ENCODE results near the gene ARHGAP40.

The ARHGAP40 gene

DNA sequence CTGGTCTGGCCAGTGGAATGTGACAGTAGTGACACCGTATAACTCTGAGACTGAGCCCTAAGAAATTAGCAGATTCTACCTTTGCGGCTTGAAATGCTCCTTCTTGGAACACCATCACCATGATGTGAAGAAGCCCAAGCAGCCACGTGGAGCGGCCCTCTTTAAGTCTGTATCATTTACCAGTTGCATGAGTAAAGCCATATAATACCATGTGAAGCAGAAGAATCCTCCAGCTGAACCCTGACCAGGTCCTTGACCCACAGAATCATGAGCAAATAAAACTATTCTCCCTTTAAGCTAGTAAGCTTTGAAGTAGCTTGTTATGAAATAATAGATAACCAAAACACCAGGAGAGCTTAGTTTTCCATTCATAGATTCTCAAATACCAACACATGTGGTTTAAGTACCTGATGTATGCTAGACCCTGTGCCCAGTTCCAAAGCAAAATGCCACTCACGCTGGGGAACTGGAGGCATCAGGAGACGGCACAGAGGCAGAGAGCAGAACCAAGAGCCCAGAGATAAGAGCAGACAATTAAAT, 65.9 kb downstream of the ARHGAP40 start:
- Histone ChIP-seq H3K4me3 (ENCODE audit: low read depth in 1 of 2, low read length in 2 of 2) (no peak overlapping the region), H3K36me3 (ENCODE audit: insufficient read depth, low read length) (no peaks in the 10 kb centered on the region), H2AFZ (ENCODE audit: low read depth, low read length) (no peak overlapping the region), H3K9me3 (ENCODE audit: insufficient read depth, low read length, severe bottlenecking) (no peaks in the 10 kb centered on the region), H3K79me2 (ENCODE audit: insufficient read depth, low read length) (no peaks in the 10 kb centered on the region), H3K9ac (ENCODE audit: low read depth, low read length) (no peak overlapping the region), H3K27ac (ENCODE audit: low read length) (no peak overlapping the region), H3K4me2 (ENCODE audit: insufficient read depth, low read length) (no peak overlapping the region), H3K4me1 (ENCODE audit: insufficient read depth, low read length) (no peaks in the 10 kb centered on the region), H4K20me1 (ENCODE audit: insufficient read depth, low read length) (no peaks in the 10 kb centered on the region; the same call in 1 of the 2 replicates), H3K27me3 (ENCODE audit: insufficient read depth, low read length, poor library complexity) (peaks cover 11% of the 10 kb centered on the region)
- no peak for DNase-seq
- no peak for ATAC-seq (ENCODE audit: insufficient read depth, low read depth)
- TF ChIP-seq, protein P1, sequence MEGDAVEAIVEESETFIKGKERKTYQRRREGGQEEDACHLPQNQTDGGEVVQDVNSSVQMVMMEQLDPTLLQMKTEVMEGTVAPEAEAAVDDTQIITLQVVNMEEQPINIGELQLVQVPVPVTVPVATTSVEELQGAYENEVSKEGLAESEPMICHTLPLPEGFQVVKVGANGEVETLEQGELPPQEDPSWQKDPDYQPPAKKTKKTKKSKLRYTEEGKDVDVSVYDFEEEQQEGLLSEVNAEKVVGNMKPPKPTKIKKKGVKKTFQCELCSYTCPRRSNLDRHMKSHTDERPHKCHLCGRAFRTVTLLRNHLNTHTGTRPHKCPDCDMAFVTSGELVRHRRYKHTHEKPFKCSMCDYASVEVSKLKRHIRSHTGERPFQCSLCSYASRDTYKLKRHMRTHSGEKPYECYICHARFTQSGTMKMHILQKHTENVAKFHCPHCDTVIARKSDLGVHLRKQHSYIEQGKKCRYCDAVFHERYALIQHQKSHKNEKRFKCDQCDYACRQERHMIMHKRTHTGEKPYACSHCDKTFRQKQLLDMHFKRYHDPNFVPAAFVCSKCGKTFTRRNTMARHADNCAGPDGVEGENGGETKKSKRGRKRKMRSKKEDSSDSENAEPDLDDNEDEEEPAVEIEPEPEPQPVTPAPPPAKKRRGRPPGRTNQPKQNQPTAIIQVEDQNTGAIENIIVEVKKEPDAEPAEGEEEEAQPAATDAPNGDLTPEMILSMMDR (IDR thresholded peaks at IDR 0.05; ENCODE audit: borderline replicate concordance, extremely low read depth, low read length, poor library complexity, severe bottlenecking), result no peak
- TF ChIP-seq EZH2 (IDR thresholded peaks at IDR 0.05; ENCODE audit: borderline replicate concordance, low read depth, low read length, severe bottlenecking), result no peak

- Histone ChIP-seq H3K36me3 (ENCODE audit: insufficient read depth, low read length) (no peaks in the 10 kb centered on the region), H4K20me1 (ENCODE audit: insufficient read depth, low read length) (peaks cover 2% of the 10 kb centered on the region; the same call in 1 of the 2 replicates), H3K9ac (ENCODE audit: low read depth, low read length) (no peak overlapping the region), H3K9me3 (ENCODE audit: insufficient read depth, low read length, severe bottlenecking) (no peaks in the 10 kb centered on the region), H3K4me3 (ENCODE audit: low read depth in 1 of 2, low read length in 2 of 2) (no peak overlapping the region), H2AFZ (ENCODE audit: low read depth, low read length) (no peak overlapping the region), H3K27ac (ENCODE audit: low read length) (no peak overlapping the region), H3K79me2 (ENCODE audit: insufficient read depth, low read length) (no peaks in the 10 kb centered on the region), H3K4me2 (ENCODE audit: insufficient read depth, low read length) (no peak overlapping the region), H3K27me3 (ENCODE audit: insufficient read depth, low read length, poor library complexity) (peaks cover 11% of the 10 kb centered on the region), H3K4me1 (ENCODE audit: insufficient read depth, low read length) (no peaks in the 10 kb centered on the region)
- DNase-seq (no peak), ATAC-seq (ENCODE audit: insufficient read depth, low read depth) (no peak)
- TF ChIP-seq, protein P1 (IDR thresholded peaks at IDR 0.05; ENCODE audit: borderline replicate concordance, extremely low read depth, low read length, poor library complexity, severe bottlenecking), result no peak
- no peak for TF ChIP-seq EZH2 (IDR thresholded peaks at IDR 0.05; ENCODE audit: borderline replicate concordance, low read depth, low read length, severe bottlenecking)
Observed at GRCh38 chr20:38669688-38670087, 68.1 kb downstream of the ARHGAP40 start.

DNA sequence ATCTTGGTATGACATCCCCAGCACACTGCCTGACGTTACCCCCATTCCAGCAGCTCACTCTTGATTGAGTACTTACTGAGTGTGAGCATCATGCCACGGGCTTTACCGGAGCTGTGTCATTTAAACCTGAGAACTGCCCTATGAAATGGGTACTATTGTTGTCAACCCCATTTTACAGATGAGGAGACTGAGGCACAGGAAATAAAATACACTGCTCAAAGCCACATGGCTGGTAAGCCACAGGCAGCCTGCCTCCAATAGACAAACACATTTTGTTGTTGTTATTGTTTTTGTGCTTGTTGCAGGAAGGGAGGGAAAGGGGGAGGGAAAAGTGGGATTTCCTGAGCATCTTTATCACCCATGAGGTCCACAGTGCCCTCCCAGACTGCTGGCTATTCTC, 69.2 kb downstream of the ARHGAP40 start:
- Histone ChIP-seq H2AFZ (ENCODE audit: low read depth, low read length) (no peak overlapping the region), H3K9me3 (ENCODE audit: insufficient read depth, low read length, severe bottlenecking) (no peaks in the 10 kb centered on the region), H3K9ac (ENCODE audit: low read depth, low read length) (no peak overlapping the region), H4K20me1 (ENCODE audit: insufficient read depth, low read length) (peaks cover 2% of the 10 kb centered on the region; the same call in 1 of the 2 replicates), H3K27ac (ENCODE audit: low read length) (no peak overlapping the region), H3K27me3 (ENCODE audit: insufficient read depth, low read length, poor library complexity) (peaks cover 2% of the 10 kb centered on the region), H3K4me1 (ENCODE audit: insufficient read depth, low read length) (no peaks in the 10 kb centered on the region), H3K4me2 (ENCODE audit: insufficient read depth, low read length) (no peak overlapping the region), H3K4me3 (ENCODE audit: low read depth in 1 of 2, low read length in 2 of 2) (no peak overlapping the region), H3K36me3 (ENCODE audit: insufficient read depth, low read length) (no peaks in the 10 kb centered on the region), H3K79me2 (ENCODE audit: insufficient read depth, low read length) (no peaks in the 10 kb centered on the region)
- TF ChIP-seq, protein P1 (IDR thresholded peaks at IDR 0.05; ENCODE audit: borderline replicate concordance, extremely low read depth, low read length, poor library complexity, severe bottlenecking), result no peak
- no peak for TF ChIP-seq EZH2 (IDR thresholded peaks at IDR 0.05; ENCODE audit: borderline replicate concordance, low read depth, low read length, severe bottlenecking)
- ATAC-seq (ENCODE audit: insufficient read depth, low read depth), result no peak
- no peak for DNase-seq
